Natural killer cell (primary cell): Measurements from ENCODE around the gene CUL4B. TPM values are rescaled to one million over a fixed set of nuclear protein-coding genes. Genes with fewer than 3 reads are reported as not detected.

Source experiments
- total RNA-seq, 4 donors: library from RNA; stranded (reverse); fragments of 120-200 nt in 1 of 4; gene quantifications; one replicate each; pipeline versions ENCODE4 v1.2.3 to v1.2.4, GENCODE V29; 2013 to 2022

Gene CUL4B
- total RNA-seq, 3 donors from 2014 or later (not counting 1 experiment from before 2014, with no cell fraction given): 32.6 to 42.3 (median 33.3) TPM

Other genes starting within 250 kb of the CUL4B start
- 1 to 10 TPM in 2 of 3 donors, under 1 TPM in 1; 0.66 to 1.5 (median 1.4) TPM for gene TMEM255A, start 249.5 kb downstream of the CUL4B start, total RNA-seq
- gene ATP1B4, start 198.9 kb downstream of the CUL4B start, total RNA-seq: not detected
- gene LAMP2, start 91.7 kb downstream of the CUL4B start, total RNA-seq: 10 to 100 TPM; 33.8 to 45.8 (median 39.1) TPM
- 10 to 100 TPM; 17.6 to 21.2 (median 18.8) TPM for gene MCTS1, start 43.1 kb upstream of the CUL4B start, total RNA-seq
- 1 to 10 TPM; 6.2 to 9.7 (median 6.7) TPM for gene C1GALT1C1, start 69.1 kb upstream of the CUL4B start, total RNA-seq